ENCODE results near the gene RMI2.

RMI2 gene

GRCh38 chr16:11315510-11315909 lies 29.7 kb upstream of the RMI2 start:
- DNase-seq (ENCODE audit: low spot score): no peak
- TF ChIP-seq CTCF (conservative IDR thresholded peaks at IDR 0.05; ENCODE audit: low read depth): no peak
- POLR2A ChIA-PET (ENCODE audit: low non-redundant PET): no interaction called here
- CTCF ChIA-PET: no interaction called here
- no peak overlapping the region for H3K27ac ChIP-seq

- H3K27ac ChIP-seq: no peak overlapping the region
- POLR2A ChIA-PET (ENCODE audit: low non-redundant PET): no interaction called here
- CTCF ChIA-PET: interaction anchor here (0.6 kb wide), 1 partner anchor 856 kb away, joined by 5 read pairs; no protein-coding TSS in a partner anchor
- no peak for TF ChIP-seq CTCF (conservative IDR thresholded peaks at IDR 0.05; ENCODE audit: low read depth)
- DNase-seq (ENCODE audit: low spot score): no peak
Observed at GRCh38 chr16:11316331-11317015, 28.8 kb upstream of the RMI2 start.

DNA sequence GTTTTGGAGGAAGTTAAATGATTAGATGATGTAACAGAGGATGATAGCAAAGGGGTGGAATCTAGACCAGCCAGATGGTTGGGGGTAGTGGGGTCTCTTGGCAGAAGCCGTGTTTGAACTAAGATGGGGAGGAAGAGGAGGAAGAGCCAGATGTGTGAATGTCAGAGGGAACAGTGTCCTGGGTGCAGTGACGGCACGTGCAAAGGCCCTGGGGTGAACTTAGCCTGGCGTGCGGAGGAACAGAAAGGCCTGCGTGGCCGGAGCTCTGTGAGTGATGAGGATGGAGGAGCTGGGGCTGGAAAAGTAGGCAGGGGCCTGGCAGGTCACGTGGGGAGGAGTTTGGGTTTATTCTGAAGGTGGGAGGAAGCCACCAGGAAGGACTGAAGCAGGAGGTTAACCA lies 26.4 kb upstream of the RMI2 start:
- ChIA-PET POLR2A (ENCODE audit: low non-redundant PET) (no interaction called here), CTCF (interaction anchor here (0.6 to 1.9 kb wide), 2 partner anchors 21 to 773 kb away, joined by 3 to 6 read pairs; no protein-coding TSS in a partner anchor)
- TF ChIP-seq CTCF (conservative IDR thresholded peaks at IDR 0.05; ENCODE audit: low read depth): no peak
- H3K27ac ChIP-seq: no peak overlapping the region
- DNase-seq (ENCODE audit: low spot score): no peak

DNA sequence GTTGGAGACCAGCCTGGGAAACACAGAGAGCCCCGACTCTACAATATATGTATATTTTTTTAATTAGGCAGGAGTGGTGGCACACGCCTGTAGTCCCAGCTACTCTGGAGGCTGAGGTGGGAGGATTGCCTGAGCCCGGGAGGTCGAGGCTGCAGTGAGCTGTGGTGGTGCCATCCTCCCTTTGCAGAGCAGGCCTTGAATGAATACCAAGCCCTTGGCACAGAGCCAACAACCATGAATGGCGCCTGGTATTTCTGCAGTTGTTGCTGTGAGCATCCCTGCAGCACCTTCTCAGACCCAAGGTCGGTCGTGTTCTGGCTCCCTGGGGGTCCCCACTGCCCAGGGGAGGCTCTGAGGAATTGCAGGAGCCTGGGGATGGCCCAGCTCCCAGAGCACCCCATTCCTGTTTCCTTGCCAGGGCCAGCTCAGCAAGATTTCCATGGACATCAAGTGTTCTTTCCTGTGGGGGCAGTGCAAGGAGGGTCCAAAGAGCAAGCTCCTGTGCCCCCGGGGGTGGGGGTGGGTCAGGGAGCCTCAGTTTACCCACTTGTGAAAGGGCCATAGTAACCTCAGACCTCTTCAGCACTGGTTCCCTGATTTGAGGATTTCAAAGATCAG lies 25.6 kb upstream of the RMI2 start:
- CTCF ChIA-PET: interaction anchor here (0.7 to 1.9 kb wide), 3 partner anchors 10 to 333 kb away, joined by 3 to 6 read pairs (median 3); no protein-coding TSS in a partner anchor
- POLR2A ChIA-PET (ENCODE audit: low non-redundant PET): interaction anchor here (0.7 kb wide), 1 partner anchor 16 kb away, joined by 8 read pairs; no protein-coding TSS in a partner anchor
- no peak for DNase-seq (ENCODE audit: low spot score)
- no peak for TF ChIP-seq CTCF (conservative IDR thresholded peaks at IDR 0.05; ENCODE audit: low read depth)
- no peak overlapping the region for H3K27ac ChIP-seq

- CTCF ChIA-PET: interaction anchor here (0.7 to 1.9 kb wide), 2 partner anchors 22 to 333 kb away, joined by 3 to 6 read pairs; no protein-coding TSS in a partner anchor
- no peak for TF ChIP-seq CTCF (conservative IDR thresholded peaks at IDR 0.05; ENCODE audit: low read depth)
- no peak for DNase-seq (ENCODE audit: low spot score)
- POLR2A ChIA-PET (ENCODE audit: low non-redundant PET): no interaction called here
- H3K27ac ChIP-seq: no peak overlapping the region
Observed at GRCh38 chr16:11320170-11320569, 25.1 kb upstream of the RMI2 start.

GRCh38 chr16:11321662-11322061 lies 23.6 kb upstream of the RMI2 start:
- no peak for DNase-seq (ENCODE audit: low spot score)
- ChIA-PET CTCF (no interaction called here), POLR2A (ENCODE audit: low non-redundant PET) (no interaction called here)
- TF ChIP-seq CTCF (conservative IDR thresholded peaks at IDR 0.05; ENCODE audit: low read depth): no peak
- no peak overlapping the region for H3K27ac ChIP-seq

All from RWPE1 (cell line).